ENCODE data around the gene SHLD2. TPM values are rescaled to one million over a fixed set of nuclear protein-coding genes. Genes with fewer than 3 reads are reported as not detected.

The SHLD2 gene
- total and polyA plus RNA-seq, 10 donors: 10.8 to 38.5 (median 24.4) TPM

DNA sequence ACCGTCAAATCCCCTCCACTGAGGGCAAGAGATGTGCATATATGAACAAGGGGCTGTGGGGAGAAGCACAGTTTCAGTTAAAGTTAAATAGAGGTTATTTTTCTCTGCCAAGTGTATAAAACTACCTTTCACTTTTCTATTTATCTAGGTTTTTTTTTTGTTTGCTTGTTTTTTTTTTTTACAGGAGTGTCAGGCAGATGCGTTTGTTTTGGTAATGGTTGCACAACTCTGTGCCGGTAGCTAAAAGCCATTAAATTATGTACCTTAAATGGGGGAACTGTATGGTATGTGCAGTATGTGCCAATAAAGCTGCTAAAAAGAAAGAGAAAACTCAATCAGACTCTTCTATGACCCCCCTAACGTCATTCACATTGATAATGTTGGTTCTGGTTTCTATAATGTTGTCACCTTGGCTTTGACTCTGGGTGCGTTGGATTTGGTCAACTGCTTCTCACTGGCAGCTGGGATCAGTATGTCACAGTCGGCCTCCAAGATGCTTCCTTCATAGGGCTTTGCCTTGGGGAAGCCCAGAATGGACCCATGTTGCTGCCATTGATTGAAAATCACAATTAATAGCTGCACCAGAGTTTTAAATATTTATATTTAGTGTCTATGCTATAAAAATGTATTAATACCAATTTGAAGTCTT, 34.6 kb upstream of the SHLD2 start:
- H3K4me1 ChIP-seq: peaks cover 0 to 2% (median 0%) of the 10 kb centered on the region in 6 donors
- H3K27ac ChIP-seq: no peak overlapping the region
- H3K27me3 ChIP-seq (replicated peaks in 1 of 7): no peaks in the 10 kb centered on the region
- TF ChIP-seq POLR2AphosphoS5 (IDR thresholded peaks at IDR 0.05) (no peak), POLR2A (IDR thresholded peaks at IDR 0.05) (no peak)
- TF ChIP-seq, protein P1, sequence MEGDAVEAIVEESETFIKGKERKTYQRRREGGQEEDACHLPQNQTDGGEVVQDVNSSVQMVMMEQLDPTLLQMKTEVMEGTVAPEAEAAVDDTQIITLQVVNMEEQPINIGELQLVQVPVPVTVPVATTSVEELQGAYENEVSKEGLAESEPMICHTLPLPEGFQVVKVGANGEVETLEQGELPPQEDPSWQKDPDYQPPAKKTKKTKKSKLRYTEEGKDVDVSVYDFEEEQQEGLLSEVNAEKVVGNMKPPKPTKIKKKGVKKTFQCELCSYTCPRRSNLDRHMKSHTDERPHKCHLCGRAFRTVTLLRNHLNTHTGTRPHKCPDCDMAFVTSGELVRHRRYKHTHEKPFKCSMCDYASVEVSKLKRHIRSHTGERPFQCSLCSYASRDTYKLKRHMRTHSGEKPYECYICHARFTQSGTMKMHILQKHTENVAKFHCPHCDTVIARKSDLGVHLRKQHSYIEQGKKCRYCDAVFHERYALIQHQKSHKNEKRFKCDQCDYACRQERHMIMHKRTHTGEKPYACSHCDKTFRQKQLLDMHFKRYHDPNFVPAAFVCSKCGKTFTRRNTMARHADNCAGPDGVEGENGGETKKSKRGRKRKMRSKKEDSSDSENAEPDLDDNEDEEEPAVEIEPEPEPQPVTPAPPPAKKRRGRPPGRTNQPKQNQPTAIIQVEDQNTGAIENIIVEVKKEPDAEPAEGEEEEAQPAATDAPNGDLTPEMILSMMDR (IDR thresholded peaks at IDR 0.05 in 8 of 11, conservative IDR thresholded peaks at IDR 0.05 in 3 of 11): no peak
- intact Hi-C loops (cut with DNase I; ENCODE audit: low total_unique reads): no loop called here
- peaks cover 4 to 100% (median 91%) of the 10 kb centered on the region in 6 donors for H3K36me3 ChIP-seq
- 88 to 94% (median 92%) methylated on average over 6 of the region's 6 CpGs for WGBS, 5 donors
- no peak overlapping the region for H3K4me3 ChIP-seq
- H3K9me3 ChIP-seq: no peaks in the 10 kb centered on the region
- no peak for DNase-seq

GRCh38 chr10:87064651-87065050, 30.4 kb upstream of the SHLD2 start:
- TF ChIP-seq, protein P1 (IDR thresholded peaks at IDR 0.05 in 8 of 11, conservative IDR thresholded peaks at IDR 0.05 in 3 of 11): no peak
- TF ChIP-seq POLR2A (IDR thresholded peaks at IDR 0.05): no peak
- TF ChIP-seq POLR2AphosphoS5 (IDR thresholded peaks at IDR 0.05): no peak
- intact Hi-C loops (cut with DNase I; ENCODE audit: low total_unique reads): no loop called here
- no peaks in the 10 kb centered on the region for H3K9me3 ChIP-seq

DNA sequence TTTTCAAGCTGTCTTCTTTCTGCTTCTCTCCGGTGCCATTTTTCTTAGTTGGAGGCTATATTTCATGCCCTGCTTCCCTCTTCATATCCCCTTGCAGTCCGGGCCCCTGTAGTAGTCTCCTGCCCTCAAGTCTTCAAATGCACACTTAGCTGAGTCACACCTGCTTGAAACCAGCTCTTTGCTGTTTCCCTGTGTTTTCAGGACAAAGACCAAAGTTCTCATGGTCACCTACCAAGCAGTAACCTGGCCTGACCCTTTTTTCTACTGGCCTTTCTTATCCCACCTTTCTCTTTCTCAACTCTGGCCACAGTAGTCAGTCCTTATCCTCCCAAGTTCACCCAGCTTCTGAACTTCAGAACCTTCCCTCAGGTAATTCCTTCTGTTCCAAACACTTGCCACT, 28.8 kb upstream of the SHLD2 start:
- TF ChIP-seq POLR2A (IDR thresholded peaks at IDR 0.05) (no peak), POLR2AphosphoS5 (IDR thresholded peaks at IDR 0.05) (no peak)
- TF ChIP-seq, protein P1 (IDR thresholded peaks at IDR 0.05 in 8 of 11, conservative IDR thresholded peaks at IDR 0.05 in 3 of 11): no peak
- no peaks in the 10 kb centered on the region for H3K27me3 ChIP-seq (replicated peaks in 1 of 7)
- H3K4me3 ChIP-seq: no peak overlapping the region
- DNase-seq: no peak
- H3K4me1 ChIP-seq: no peaks in the 10 kb centered on the region
- peaks cover 8 to 100% (median 84%) of the 10 kb centered on the region in 6 donors for H3K36me3 ChIP-seq
- no peak overlapping the region for H3K27ac ChIP-seq
- WGBS, 5 donors: 93 to 99% (median 97%) methylated on average over 2 of the region's 2 CpGs
- intact Hi-C loops (cut with DNase I; ENCODE audit: low total_unique reads): no loop called here
- no peaks in the 10 kb centered on the region for H3K9me3 ChIP-seq

More at GRCh38 chr10:87064651-87065050, 30.4 kb upstream of the SHLD2 start:
- no peak overlapping the region for H3K27ac ChIP-seq
- H3K27me3 ChIP-seq (replicated peaks in 1 of 7): no peaks in the 10 kb centered on the region
- H3K4me1 ChIP-seq: no peaks in the 10 kb centered on the region
- H3K4me3 ChIP-seq: no peak overlapping the region
- no peak for DNase-seq
- WGBS, 5 donors: 78 to 92% (median 83%) methylated on average over 5 of the region's 5 CpGs
- H3K36me3 ChIP-seq: peaks cover 11 to 100% (median 86%) of the 10 kb centered on the region in 6 donors

DNA sequence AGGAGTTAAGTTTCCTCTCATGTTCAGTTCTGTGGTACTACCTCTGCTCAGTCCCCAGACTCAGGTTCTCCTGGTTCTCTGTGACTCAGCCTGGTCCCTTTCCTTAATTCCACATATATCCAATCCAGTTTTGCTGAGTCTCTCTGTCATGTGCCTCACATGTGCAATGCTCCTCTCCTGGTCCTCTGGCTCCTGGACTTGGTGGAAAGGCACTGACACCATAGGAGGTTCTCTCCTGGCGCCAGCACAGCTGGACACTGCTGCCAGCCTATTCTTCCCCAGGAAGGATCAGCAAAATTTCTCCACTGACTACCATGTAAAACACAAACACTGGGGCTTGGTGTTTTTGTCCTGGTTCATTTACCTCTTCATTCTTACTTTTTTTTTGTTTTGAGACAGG, 28.1 kb upstream of the SHLD2 start:
- Histone ChIP-seq H3K27ac (no peak overlapping the region), H3K27me3 (replicated peaks in 1 of 7) (no peaks in the 10 kb centered on the region), H3K4me1 (no peaks in the 10 kb centered on the region), H3K9me3 (no peaks in the 10 kb centered on the region), H3K4me3 (no peak overlapping the region), H3K36me3 (peaks cover 8 to 100% (median 83%) of the 10 kb centered on the region in 6 donors)
- DNase-seq: no peak
- TF ChIP-seq, protein P1 (IDR thresholded peaks at IDR 0.05 in 8 of 11, conservative IDR thresholded peaks at IDR 0.05 in 3 of 11): no peak
- TF ChIP-seq POLR2A (IDR thresholded peaks at IDR 0.05) (no peak), POLR2AphosphoS5 (IDR thresholded peaks at IDR 0.05) (no peak)
- intact Hi-C loops (cut with DNase I; ENCODE audit: low total_unique reads): no loop called here
- WGBS, 5 donors: 99 to 100% (median 100%) methylated on average over 1 of the region's 1 CpG
